HG03442 (cell line): Measurements from ENCODE around the gene SORL1.

ENCODE experiments used
- ATAC-seq: cut with Tn5 transposase; IDR thresholded peaks from one replicate; pipeline ENCODE4 v1.9.1; 2021; ENCODE audit warnings: mild to moderate bottlenecking, moderate library complexity; ENCODE audit not compliant: unreplicated experiment

Gene SORL1

DNA sequence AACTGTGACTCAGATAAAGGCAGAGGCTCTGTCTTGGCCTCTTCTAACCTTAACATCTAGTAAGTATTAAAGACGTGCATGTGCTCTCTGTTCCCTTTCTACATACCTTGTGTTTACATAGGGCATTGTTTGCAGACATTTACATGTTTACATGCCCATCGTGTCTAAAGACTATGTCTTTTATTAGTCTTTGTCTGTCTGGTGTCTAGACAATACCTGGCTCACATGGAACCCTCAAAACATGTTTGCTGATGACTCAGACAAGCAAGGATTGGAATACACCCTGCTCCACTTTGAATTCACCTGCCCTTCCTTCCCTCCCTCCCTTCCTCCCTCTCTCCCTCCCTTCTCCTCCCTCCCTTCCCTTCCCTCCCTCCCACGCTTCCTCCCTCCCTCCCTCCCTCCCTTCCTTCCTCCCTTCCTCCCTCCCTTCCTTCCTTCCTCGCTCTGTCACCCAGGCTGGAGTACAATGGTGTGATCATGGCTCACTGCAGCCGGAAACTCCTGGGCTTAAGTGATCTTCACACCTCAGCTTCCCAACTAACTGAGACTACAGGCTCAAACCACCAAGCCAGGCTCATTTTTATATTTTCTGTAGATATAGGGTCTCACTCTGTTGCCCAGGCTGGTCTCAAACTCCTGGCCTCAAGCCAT, 24.4 kb downstream of the SORL1 start:
- no peak for ATAC-seq

DNA sequence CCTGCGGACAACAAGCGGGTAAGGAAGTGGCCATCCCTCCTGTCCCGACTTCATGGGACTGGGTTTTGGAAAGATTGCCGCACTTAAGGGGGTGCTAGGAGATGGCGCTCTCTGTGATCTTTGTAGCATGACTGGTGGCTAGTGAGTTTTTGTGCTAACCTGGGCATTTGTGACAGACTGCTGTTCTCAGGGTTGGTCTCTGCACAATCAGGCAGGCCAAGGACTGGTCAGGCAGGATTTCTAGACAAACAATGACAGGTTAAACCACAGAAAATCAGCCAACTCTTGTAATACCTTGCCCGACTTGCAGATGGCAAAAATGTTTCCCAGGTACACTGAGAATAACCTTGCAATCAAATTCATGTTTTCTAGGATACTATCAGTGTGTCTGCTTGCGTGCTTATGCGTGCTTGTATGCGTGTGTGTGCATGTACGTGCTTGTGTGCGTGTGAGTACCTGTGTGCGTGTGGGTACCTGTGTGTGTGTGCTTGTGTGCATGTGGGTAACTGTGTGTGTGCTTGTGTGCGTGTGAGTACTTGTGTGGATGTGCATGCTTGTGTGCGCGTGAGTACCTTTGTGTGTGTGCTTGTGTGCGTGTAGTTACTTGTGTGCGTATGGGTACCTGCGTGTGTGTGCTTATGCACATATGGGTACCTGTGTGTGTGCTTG, 26.2 kb downstream of the SORL1 start:
- no peak for ATAC-seq

DNA sequence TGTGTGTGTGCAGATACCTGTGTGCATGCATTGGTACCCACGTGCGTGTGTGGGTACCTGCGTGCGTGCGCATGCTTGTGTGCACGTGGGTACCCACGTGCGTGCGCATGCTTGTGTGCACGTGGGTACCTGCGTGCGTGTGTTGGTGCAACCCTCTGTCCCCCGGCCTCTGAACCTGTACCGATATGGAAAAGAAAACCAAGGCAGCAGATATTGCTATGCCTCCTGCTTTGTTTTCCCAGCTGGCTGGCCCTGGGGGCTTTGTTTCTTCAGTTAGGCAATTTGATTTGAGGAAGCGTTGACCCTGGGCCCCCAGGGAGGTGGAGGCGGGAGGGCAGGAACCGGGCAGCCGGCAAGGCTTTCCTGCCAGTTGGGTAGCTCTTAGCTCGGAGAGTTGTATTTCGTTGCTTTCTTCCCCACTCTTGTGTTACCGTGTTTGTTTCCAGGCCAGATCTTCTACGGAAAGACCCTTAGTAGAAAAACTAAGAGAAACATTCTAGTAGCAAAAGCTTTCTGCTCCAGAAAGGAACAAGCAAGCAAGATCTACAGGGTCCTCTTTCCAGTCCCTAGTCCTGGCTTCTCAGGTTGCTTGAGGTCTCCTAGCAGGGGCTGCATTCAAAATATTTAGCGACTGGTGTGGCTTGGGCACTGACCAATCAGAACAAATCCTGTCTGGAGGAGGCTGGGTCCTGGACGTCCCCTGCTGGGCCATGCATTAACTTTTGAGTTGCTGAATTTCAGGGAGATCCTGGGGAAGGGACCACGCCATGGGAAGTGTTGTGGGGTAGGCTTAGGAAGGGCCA, 27.0 kb downstream of the SORL1 start:
- no peak for ATAC-seq

DNA sequence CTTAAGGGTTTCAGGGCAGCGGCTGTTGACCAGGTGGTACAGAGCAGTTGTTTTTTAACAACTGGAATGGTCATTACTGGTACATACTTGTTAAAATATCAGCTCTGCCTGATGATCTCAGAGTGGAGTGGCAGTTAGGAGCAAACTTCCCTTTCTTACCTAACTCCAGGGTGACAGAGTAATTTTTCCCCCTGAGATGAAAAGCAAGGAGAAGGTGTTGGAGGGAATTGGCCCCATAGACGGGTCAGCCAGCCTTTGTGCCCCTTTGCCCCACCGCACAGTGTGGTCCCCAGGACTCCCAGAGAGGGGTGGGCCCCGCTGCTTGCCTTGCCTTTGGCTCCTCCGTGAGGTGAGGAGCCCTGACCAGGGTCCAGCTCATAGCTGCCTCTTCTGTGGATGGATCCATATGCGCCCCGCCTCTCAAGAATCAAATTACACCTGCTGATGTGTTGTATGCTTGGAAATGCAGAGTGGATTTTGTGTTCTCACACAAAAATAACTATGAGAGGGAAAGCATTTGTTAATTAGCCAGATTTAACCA, 27.7 kb downstream of the SORL1 start:
- ATAC-seq = no peak

GRCh38 chr11:121481484-121482230, 29.5 kb downstream of the SORL1 start:
- peak; percentile 55 for ATAC-seq

GRCh38 chr11:121482231-121483129, 30.4 kb downstream of the SORL1 start:
- peak; percentile 82 for ATAC-seq

DNA sequence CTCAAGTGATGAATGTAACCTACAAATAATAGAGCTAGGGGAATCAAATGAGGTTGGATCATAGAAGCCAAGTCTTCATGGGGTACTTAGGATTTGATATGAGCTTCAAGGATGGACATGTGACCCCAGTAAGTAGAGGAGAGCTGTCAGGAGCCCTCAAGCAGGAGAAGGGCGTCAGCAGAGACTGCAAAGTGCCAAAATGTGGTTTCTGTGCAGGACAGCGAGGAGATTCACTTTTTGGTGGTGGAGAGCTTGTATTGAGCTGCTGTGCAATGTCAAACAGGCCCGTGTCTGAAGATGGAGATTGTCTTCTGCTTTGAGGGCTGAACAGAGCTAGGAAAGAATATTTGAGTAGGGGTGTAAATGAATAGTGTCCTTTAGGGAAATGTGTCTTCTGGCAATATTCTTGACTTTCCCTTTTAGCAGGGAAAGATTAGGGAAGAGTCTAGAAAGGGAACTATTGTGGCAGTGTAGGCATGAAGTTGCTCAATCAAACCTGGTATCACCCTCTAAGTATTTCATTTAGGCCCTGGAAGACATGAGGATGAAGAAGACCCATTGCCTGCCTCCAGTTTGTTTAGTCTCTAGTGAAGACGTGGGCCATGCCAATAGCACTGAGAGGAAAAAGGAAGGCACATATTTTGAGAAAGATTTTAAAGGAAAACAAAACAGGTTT, 31.8 kb downstream of the SORL1 start:
- ATAC-seq = no peak

GRCh38 chr11:121485216-121485615, 33.1 kb downstream of the SORL1 start:
- no peak for ATAC-seq

DNA sequence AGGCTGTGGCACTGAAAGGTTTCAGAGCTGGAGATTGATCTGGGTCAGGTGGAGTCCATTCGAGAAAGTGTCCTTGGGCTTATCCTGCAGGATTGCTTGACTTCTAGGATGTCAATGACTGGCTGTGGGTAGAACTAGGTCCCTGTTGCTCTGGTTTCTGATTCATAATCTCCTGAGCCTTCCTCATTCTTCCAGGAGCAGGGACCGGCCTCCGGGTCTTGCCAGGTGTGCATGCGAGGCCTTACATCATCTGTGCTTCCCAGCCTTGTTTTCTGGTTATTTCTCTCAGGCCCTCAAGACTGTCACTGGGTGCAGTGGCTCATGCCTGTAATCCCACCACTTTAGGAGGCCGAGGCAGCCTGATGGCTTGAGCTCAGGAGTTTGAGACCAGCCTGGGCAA, 33.9 kb downstream of the SORL1 start:
- no peak for ATAC-seq

- ATAC-seq = no peak
These were observed 35.1 kb downstream of the SORL1 start for GRCh38 chr11:121487191-121487590.

- no peak for ATAC-seq
These were observed 36.1 kb downstream of the SORL1 start for GRCh38 chr11:121488170-121488569.

DNA sequence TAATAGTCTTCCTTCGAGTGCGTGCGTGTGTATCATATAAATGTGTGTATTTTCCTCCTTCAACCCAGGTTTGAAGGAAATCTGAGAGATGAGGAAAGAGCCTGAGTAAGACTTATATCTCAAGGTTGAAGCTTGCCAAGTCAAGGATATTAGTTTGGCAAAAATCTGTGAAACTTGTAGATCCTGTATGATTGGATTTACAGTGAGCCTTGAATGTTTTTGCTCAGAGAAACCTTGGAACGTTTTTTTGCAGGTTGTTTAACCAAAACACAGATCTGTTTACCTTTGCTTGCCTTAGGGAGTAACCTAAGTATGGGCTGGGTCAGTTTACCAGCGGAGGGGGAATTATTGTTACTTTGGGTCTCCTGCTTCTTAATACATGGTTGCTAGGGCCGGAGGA, 36.5 kb downstream of the SORL1 start:
- ATAC-seq = no peak

- ATAC-seq = no peak
These were observed 37.7 kb downstream of the SORL1 start for GRCh38 chr11:121489823-121490222.

- ATAC-seq = peak; percentile 66
These were observed 42.4 kb downstream of the SORL1 start for GRCh38 chr11:121494355-121495099.

- ATAC-seq = no peak
These were observed 45.3 kb downstream of the SORL1 start for GRCh38 chr11:121497176-121497998.

GRCh38 chr11:121499405-121499804, 47.3 kb downstream of the SORL1 start:
- no peak for ATAC-seq

GRCh38 chr11:121500275-121500674, 48.2 kb downstream of the SORL1 start:
- ATAC-seq = no peak

GRCh38 chr11:121500717-121501116, 48.6 kb downstream of the SORL1 start:
- ATAC-seq = no peak
